ENCODE measurements around the gene B4GALNT1. TPM values are rescaled to one million over a fixed set of nuclear protein-coding genes. Genes with fewer than 3 reads are reported as not detected.
"Not testable (repeated sequence)": the region's sequence is repeated elsewhere in the genome, so short reads cannot be mapped to it uniquely, and the experiment has no call there.

The B4GALNT1 gene
- total and polyA plus RNA-seq, 7 experiments from 2014 or later, result 1.4 TPM; not detected in 6

DNA sequence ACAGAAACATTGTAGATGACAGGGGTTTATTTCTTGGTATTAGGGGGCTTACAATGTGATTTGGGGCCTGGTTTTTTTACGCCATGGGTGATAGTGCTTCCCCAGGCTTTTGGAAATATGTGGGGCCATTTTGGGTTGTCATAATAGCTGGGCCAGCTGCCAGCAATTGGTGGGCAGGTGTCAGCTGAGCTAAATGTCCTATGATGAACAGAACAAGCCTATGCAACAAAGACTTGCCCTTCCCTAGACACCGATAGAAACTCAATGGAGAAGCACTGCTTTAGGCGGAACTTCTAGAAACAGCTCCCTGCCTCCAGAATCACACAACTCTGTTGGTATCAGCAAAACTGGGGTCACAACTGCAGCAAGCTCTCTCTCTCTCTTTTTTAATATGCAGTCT, 5.1 kb upstream of the B4GALNT1 start:
- Mint-ChIP-seq H3K27ac (no peak overlapping the region), H3K4me3 (no peak overlapping the region), H3K36me3 (peaks cover 0 to 1% (median 0%) of the 10 kb centered on the region in 5 donors), H3K27me3 (peaks cover 16 to 58% (median 30%) of the 10 kb centered on the region in 5 donors), H3K9me3 (peaks cover 0 to 2% (median 0%) of the 10 kb centered on the region in 11 donors), H3K4me1 (peaks cover 0 to 8% (median 5%) of the 10 kb centered on the region in 7 donors)
- Histone ChIP-seq H3K4me1 (ENCODE audit: control insufficient read depth in 2 of 2, insufficient read depth in 2 of 2, low read length in 2 of 2) (peaks cover 0 to 4% of the 10 kb centered on the region in 2 donors), H3K4me3 (ENCODE audit: low read length) (no peak overlapping the region), H3K36me3 (ENCODE audit: control insufficient read depth in 2 of 3, insufficient read depth in 3 of 3, low read length in 3 of 3) (no peaks in the 10 kb centered on the region), H3K27me3 (ENCODE audit: control insufficient read depth in 2 of 2, insufficient read depth in 2 of 2, low read length in 2 of 2) (no peaks in the 10 kb centered on the region), H3K27ac (ENCODE audit: low read depth, low read length) (no peak overlapping the region), H3K9me3 (ENCODE audit: control insufficient read depth in 2 of 3, low read length in 3 of 3) (no peaks in the 10 kb centered on the region)
- CTCF ChIA-PET, result interaction anchor here (0.8 kb wide), 1 partner anchor 54 kb away, joined by 4 read pairs; no protein-coding TSS in a partner anchor
- intact Hi-C loops (cut with micrococcal nuclease), result no loop called here
- POLR2A ChIA-PET, result interaction anchor here (0.7 kb wide), 1 partner anchor 83 kb away, joined by 3 read pairs; no protein-coding TSS in a partner anchor
- DNase-seq, result no peak
- no peak for ATAC-seq

GRCh38 chr12:57637364-57637763, 4.4 kb upstream of the B4GALNT1 start:
- CTCF ChIA-PET, result interaction anchor here (0.8 kb wide), 1 partner anchor 53 kb away, joined by 4 read pairs; no protein-coding TSS in a partner anchor
- no peak for DNase-seq
- Mint-ChIP-seq H3K9me3 (peaks cover 0 to 2% (median 0%) of the 10 kb centered on the region in 11 donors), H3K36me3 (peaks cover 0 to 1% (median 0%) of the 10 kb centered on the region in 5 donors), H3K27me3 (peaks cover 16 to 59% (median 31%) of the 10 kb centered on the region in 5 donors), H3K4me3 (no peak overlapping the region), H3K27ac (no peak overlapping the region), H3K4me1 (peaks cover 0 to 8% (median 6%) of the 10 kb centered on the region in 7 donors)
- POLR2A ChIA-PET, result no interaction called here
- no peak for ATAC-seq
- Histone ChIP-seq H3K4me1 (ENCODE audit: control insufficient read depth in 2 of 2, insufficient read depth in 2 of 2, low read length in 2 of 2) (peaks cover 1 to 5% of the 10 kb centered on the region in 2 donors), H3K27ac (ENCODE audit: low read depth, low read length) (no peak overlapping the region), H3K4me3 (ENCODE audit: low read length) (no peak overlapping the region), H3K27me3 (ENCODE audit: control insufficient read depth in 2 of 2, insufficient read depth in 2 of 2, low read length in 2 of 2) (no peaks in the 10 kb centered on the region), H3K9me3 (ENCODE audit: control insufficient read depth in 2 of 3, low read length in 3 of 3) (no peaks in the 10 kb centered on the region), H3K36me3 (ENCODE audit: control insufficient read depth in 2 of 3, insufficient read depth in 3 of 3, low read length in 3 of 3) (no peaks in the 10 kb centered on the region)
- intact Hi-C loops (cut with micrococcal nuclease), result loop anchor here in 1 of 2 donors (1.0 kb wide), 1 partner anchor 54 kb away; no protein-coding TSS in a partner anchor

DNA sequence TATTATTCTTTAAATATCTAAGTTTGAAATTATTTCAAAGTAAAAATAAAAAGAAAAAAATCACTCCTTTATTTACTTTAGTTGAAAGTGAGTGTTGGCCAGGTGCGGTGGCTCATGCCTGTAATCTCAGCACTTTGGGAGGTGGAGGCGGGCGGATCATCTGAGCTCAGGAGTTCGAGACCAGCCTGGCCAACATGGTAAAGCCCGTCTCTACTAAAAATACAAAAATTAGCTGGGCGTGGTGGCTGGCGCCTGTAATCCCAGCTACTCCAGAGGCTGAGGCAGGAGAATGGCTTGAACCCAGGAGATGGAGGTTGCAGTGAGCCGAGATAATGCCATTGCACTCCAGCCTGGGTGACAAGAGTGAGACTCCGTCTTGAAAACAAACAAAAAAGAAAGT, 3.7 kb upstream of the B4GALNT1 start:
- Mint-ChIP-seq H3K27me3 (peaks cover 16 to 57% (median 33%) of the 10 kb centered on the region in 5 donors), H3K4me1 (peaks cover 0 to 10% (median 8%) of the 10 kb centered on the region in 7 donors)
- intact Hi-C loops (cut with micrococcal nuclease), result loop anchor here in 1 of 2 donors (1.0 kb wide), 1 partner anchor 53 kb away; no protein-coding TSS in a partner anchor
- POLR2A ChIA-PET; DNase-seq; ATAC-seq; H3K27me3 ChIP-seq (ENCODE audit: control insufficient read depth in 2 of 2, insufficient read depth in 2 of 2, low read length in 2 of 2); H3K4me3 ChIP-seq (ENCODE audit: low read length); H3K4me3 Mint-ChIP-seq; H3K27ac Mint-ChIP-seq; H3K9me3 ChIP-seq (ENCODE audit: control insufficient read depth in 2 of 3, low read length in 3 of 3); H3K9me3 Mint-ChIP-seq; H3K36me3 ChIP-seq (ENCODE audit: control insufficient read depth in 2 of 3, insufficient read depth in 3 of 3, low read length in 3 of 3); H3K36me3 Mint-ChIP-seq; H3K4me1 ChIP-seq (ENCODE audit: control insufficient read depth in 2 of 2, insufficient read depth in 2 of 2, low read length in 2 of 2); H3K27ac ChIP-seq (ENCODE audit: low read depth, low read length): not testable (repeated sequence)
- CTCF ChIA-PET, result interaction anchor here (0.7 kb wide), 1 partner anchor 245 kb away, joined by 5 read pairs; no protein-coding TSS in a partner anchor

DNA sequence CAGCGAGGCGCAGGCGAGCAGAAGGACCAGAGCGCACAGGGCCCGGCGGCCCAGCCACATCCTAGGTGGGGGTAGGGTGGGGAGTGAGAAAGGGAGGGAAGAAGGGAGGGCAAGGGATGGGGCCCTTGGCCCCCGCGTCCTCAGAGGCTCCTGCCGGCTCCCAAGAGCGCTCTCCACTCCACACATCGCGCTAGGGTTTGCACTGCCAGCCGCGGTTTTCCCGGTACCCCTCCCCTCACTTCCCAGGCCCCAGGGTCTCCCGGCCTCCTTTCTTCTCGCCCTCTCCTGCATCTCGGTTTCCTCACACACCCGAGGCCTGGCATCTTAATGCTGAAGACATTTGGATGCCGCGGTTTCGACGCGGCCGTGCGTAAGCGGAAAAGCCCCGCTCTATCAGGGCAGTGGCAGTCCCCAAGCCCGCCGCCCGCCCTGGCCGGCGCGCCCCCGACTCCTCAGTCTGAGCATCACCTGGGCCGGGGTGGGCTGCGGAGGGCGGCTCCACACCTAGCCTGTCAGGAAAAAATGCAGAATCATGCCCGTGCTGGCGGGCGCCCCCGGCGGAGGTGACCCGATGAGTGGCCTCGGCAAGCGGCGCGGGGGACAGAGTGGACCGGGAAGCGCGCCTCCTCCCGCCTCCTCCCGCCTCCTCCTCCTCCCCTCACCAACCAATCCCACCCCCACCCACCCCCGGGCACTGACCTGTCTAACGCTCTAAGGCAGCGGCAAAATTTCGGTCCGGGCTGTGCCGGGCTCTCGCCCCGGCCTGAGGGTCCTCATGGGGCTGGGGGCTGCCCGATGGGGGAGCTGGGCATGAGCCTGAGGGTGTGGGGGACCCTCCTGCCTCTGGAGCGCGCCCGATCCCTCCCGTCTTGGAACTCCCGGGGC, 686 bp downstream of the B4GALNT1 start:
- no peaks in the 10 kb centered on the region for H3K9me3 Mint-ChIP-seq
- Histone ChIP-seq H3K27me3 (ENCODE audit: control insufficient read depth in 2 of 2, insufficient read depth in 2 of 2, low read length in 2 of 2) (peaks cover 0 to 21% of the 10 kb centered on the region in 2 donors), H3K9me3 (ENCODE audit: control insufficient read depth in 2 of 3, low read length in 3 of 3) (no peaks in the 10 kb centered on the region), H3K27ac (ENCODE audit: low read depth, low read length) (no peak overlapping the region), H3K4me1 (ENCODE audit: control insufficient read depth in 2 of 2, insufficient read depth in 2 of 2, low read length in 2 of 2) (peaks cover 8% of the 10 kb centered on the region in 2 donors), H3K36me3 (ENCODE audit: control insufficient read depth in 2 of 3, insufficient read depth in 3 of 3, low read length in 3 of 3) (no peaks in the 10 kb centered on the region), H3K4me3 (ENCODE audit: low read length) (peak overlapping the region; percentile 57)
- H3K27me3 Mint-ChIP-seq, result peaks cover 36 to 71% (median 50%) of the 10 kb centered on the region in 5 donors
- intact Hi-C loops (cut with micrococcal nuclease), result loop anchor here in 1 of 2 donors (2.0 kb wide), 2 partner anchors 60 to 108 kb away; no protein-coding TSS in a partner anchor
- no peaks in the 10 kb centered on the region for H3K36me3 Mint-ChIP-seq
- ATAC-seq (peak; percentile 18), DNase-seq (peak in 1 of 9 donors; percentile 29)
- peak overlapping the region; percentile 25 to 83 (median 70) for H3K4me3 Mint-ChIP-seq
- peaks cover 0 to 15% (median 10%) of the 10 kb centered on the region in 7 donors for H3K4me1 Mint-ChIP-seq
- H3K27ac Mint-ChIP-seq, result peak overlapping the region in 2 of 9 donors; percentile 13 to 66
- ChIA-PET CTCF (interaction anchor here (0.6 to 1.5 kb wide), 7 partner anchors 47 to 1206 kb away, joined by 3 to 4 read pairs (median 3); no protein-coding TSS in a partner anchor), POLR2A (interaction anchor here (0.6 to 1.2 kb wide), 3 partner anchors 62 to 174 kb away, joined by 3 to 5 read pairs (median 3); partner anchors contain the start of gene OS9)

DNA sequence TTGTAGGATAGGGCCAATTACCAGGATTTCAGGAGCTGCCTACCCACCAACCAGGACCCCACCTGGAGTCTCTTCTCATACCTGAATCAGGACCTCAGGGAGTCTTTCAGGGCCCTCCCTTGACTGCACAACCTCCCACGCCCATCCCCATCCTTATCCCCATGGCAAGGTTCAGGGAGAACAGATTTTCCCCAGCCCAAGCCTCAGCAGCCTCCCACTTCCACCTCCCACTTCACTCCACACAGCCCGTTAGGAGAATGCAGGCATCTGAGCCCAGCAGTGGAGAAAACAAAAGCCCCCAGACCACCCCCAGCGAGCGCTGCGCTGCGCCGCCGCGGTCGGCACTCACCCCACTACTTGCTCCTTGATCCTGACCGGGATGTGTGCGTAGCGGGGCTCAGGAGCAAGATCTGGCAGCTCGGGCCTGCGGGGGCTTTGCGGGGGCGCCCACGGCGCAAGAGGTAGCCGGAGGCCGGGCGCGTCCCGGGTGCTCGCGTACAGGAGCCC, 1.4 kb downstream of the B4GALNT1 start:
- ATAC-seq (no peak), DNase-seq (no peak)
- Mint-ChIP-seq H3K27me3 (peaks cover 42 to 75% (median 54%) of the 10 kb centered on the region in 5 donors), H3K4me1 (peaks cover 0 to 20% (median 12%) of the 10 kb centered on the region in 7 donors), H3K9me3 (no peaks in the 10 kb centered on the region), H3K36me3 (no peaks in the 10 kb centered on the region), H3K4me3 (peak overlapping the region in 7 of 10 donors; percentile 38 to 80 (median 58)), H3K27ac (no peak overlapping the region)
- H3K4me3 ChIP-seq (ENCODE audit: low read length), result no peak overlapping the region
- H3K27me3 ChIP-seq (ENCODE audit: control insufficient read depth in 2 of 2, insufficient read depth in 2 of 2, low read length in 2 of 2), result peaks cover 0 to 26% of the 10 kb centered on the region in 2 donors
- intact Hi-C loops (cut with micrococcal nuclease), result loop anchor here in 1 of 2 donors (2.0 kb wide), 2 partner anchors 61 to 109 kb away; no protein-coding TSS in a partner anchor
- no peak overlapping the region for H3K27ac ChIP-seq (ENCODE audit: low read depth, low read length)
- ChIA-PET POLR2A (no interaction called here), CTCF (interaction anchor here (0.8 to 1.2 kb wide), 2 partner anchors 48 to 173 kb away, joined by 4 to 5 read pairs; no protein-coding TSS in a partner anchor)
- H3K4me1 ChIP-seq (ENCODE audit: control insufficient read depth in 2 of 2, insufficient read depth in 2 of 2, low read length in 2 of 2), result peaks cover 8% of the 10 kb centered on the region in 2 donors
- no peaks in the 10 kb centered on the region for H3K36me3 ChIP-seq (ENCODE audit: control insufficient read depth in 2 of 3, insufficient read depth in 3 of 3, low read length in 3 of 3)
- H3K9me3 ChIP-seq (ENCODE audit: control insufficient read depth in 2 of 3, low read length in 3 of 3), result no peaks in the 10 kb centered on the region

GRCh38 chr12:57630891-57631433, 2.0 kb downstream of the B4GALNT1 start:
- Histone ChIP-seq H3K27ac (ENCODE audit: low read depth, low read length) (no peak overlapping the region), H3K9me3 (ENCODE audit: control insufficient read depth in 2 of 3, low read length in 3 of 3) (no peaks in the 10 kb centered on the region), H3K4me1 (ENCODE audit: control insufficient read depth in 2 of 2, insufficient read depth in 2 of 2, low read length in 2 of 2) (peaks cover 8% of the 10 kb centered on the region in 2 donors), H3K27me3 (ENCODE audit: control insufficient read depth in 2 of 2, insufficient read depth in 2 of 2, low read length in 2 of 2) (peaks cover 4 to 32% of the 10 kb centered on the region in 2 donors), H3K4me3 (ENCODE audit: low read length) (no peak overlapping the region), H3K36me3 (ENCODE audit: control insufficient read depth in 2 of 3, insufficient read depth in 3 of 3, low read length in 3 of 3) (no peaks in the 10 kb centered on the region)
- ATAC-seq (no peak), DNase-seq (no peak)
- Mint-ChIP-seq H3K27ac (no peak overlapping the region), H3K36me3 (no peaks in the 10 kb centered on the region), H3K27me3 (peaks cover 49 to 82% (median 56%) of the 10 kb centered on the region in 5 donors), H3K4me1 (peaks cover 0 to 20% (median 12%) of the 10 kb centered on the region in 7 donors), H3K4me3 (peak overlapping the region in 2 of 10 donors; percentile 38 to 80), H3K9me3 (no peaks in the 10 kb centered on the region)
- ChIA-PET CTCF (interaction anchor here (0.8 to 1.2 kb wide), 2 partner anchors 48 to 172 kb away, joined by 4 to 5 read pairs; no protein-coding TSS in a partner anchor), POLR2A (interaction anchor here (1.1 to 1.3 kb wide), 2 partner anchors 11 to 62 kb away, joined by 3 to 4 read pairs; no protein-coding TSS in a partner anchor)
- intact Hi-C loops (cut with micrococcal nuclease), result no loop called here

Measured in naive thymus-derived CD4-positive, alpha-beta T cell (primary cell).